H4 (cell line): ENCODE results near the gene RMND5A. TPM values are rescaled to one million over a fixed set of nuclear protein-coding genes. Genes with fewer than 3 reads are reported as not detected.

ENCODE experiments used
- DNase-seq: peaks from one replicate; pipeline ENCODE4 v3.0.0-alpha.2; 2015; ENCODE audit warnings: low spot score
- total RNA-seq: library from RNA; depleted of rRNA; stranded (reverse); fragments of >200 nt; shearing (Covaris generic); gene quantifications from 2 replicates; pipeline ENCODE4 v1.2.3, GENCODE V29; 2014

The RMND5A gene
- total RNA-seq, 1 experiment from 2014 or later = 19.2 TPM

GRCh38 chr2:86765310-86765695 is 45.2 kb downstream of the RMND5A start:
- DNase-seq = no peak

GRCh38 chr2:86768189-86768949 is 48.3 kb downstream of the RMND5A start:
- no peak for DNase-seq

- no peak for DNase-seq
These were observed 49.7 kb downstream of the RMND5A start for GRCh38 chr2:86769838-86770237.

- no peak for DNase-seq
These were observed 50.8 kb downstream of the RMND5A start for GRCh38 chr2:86770816-86771301.

- DNase-seq = no peak
These were observed 52.5 kb downstream of the RMND5A start for GRCh38 chr2:86772611-86773010.

GRCh38 chr2:86774862-86775261 is 54.8 kb downstream of the RMND5A start:
- DNase-seq = no peak

GRCh38 chr2:86775338-86775737 is 55.2 kb downstream of the RMND5A start:
- DNase-seq = no peak

- no peak for DNase-seq
These were observed 56.4 kb downstream of the RMND5A start for GRCh38 chr2:86776532-86776931.

GRCh38 chr2:86778957-86779356 is 58.9 kb downstream of the RMND5A start:
- DNase-seq = no peak

GRCh38 chr2:86779971-86780370 is 59.9 kb downstream of the RMND5A start:
- no peak for DNase-seq

GRCh38 chr2:86781363-86781762 is 61.3 kb downstream of the RMND5A start:
- DNase-seq = no peak

GRCh38 chr2:86782748-86783147 is 62.7 kb downstream of the RMND5A start:
- DNase-seq = no peak

GRCh38 chr2:86783615-86784339 is 63.7 kb downstream of the RMND5A start:
- no peak for DNase-seq

GRCh38 chr2:86785456-86785855 is 65.4 kb downstream of the RMND5A start:
- DNase-seq = no peak

GRCh38 chr2:86786001-86786536 is 66.0 kb downstream of the RMND5A start:
- DNase-seq = no peak

GRCh38 chr2:86787736-86788135 is 67.6 kb downstream of the RMND5A start:
- peak; percentile 32 for DNase-seq

GRCh38 chr2:86788165-86788564 is 68.1 kb downstream of the RMND5A start:
- no peak for DNase-seq

- DNase-seq = no peak
These were observed 69.0 kb downstream of the RMND5A start for GRCh38 chr2:86788881-86789686.

- no peak for DNase-seq
These were observed 69.6 kb downstream of the RMND5A start for GRCh38 chr2:86789687-86790133.

GRCh38 chr2:86790134-86790675 is 70.1 kb downstream of the RMND5A start:
- no peak for DNase-seq
